HG02798 (cell line): ENCODE measurements around the gene SDHB.

ENCODE experiments used
- ATAC-seq: cut with Tn5 transposase; IDR thresholded peaks from one replicate; pipeline ENCODE4 v1.9.1; 2021; ENCODE audit warnings: mild to moderate bottlenecking; ENCODE audit not compliant: unreplicated experiment, poor library complexity

The SDHB gene

DNA sequence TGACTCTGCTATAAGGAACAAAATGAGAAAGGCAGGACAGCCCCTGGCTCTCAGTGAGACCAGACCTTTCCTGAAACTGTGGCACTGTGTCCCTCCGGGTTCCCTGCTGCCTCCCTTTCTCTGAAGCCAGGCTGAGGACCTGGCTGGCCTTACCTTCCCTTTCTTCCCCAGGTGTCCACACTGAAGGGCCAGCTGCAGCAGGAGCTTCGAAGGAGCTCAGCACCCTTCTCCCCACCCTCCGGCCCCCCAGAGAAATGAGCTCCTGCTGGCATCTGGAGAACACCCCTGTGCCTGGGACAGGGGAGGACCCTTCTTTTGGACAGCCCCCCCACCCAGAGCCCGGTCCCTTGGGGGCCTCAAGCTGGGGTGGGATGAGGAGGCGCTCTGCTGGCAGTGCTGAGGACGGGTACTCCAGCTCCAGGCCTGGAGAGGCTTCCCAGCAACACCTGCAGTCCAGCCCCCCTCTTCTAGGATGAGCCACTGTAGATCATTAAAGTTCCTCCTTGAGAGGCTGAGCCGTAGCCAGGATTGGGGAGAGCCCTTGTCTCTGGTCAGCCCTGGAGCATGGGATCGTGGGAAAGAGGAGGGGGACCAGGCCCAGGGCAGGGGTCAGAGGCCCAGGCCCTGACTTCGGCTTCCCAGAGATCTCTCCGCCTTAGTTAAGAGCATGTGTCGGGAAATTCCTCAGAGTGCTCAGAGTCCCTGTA lies 81.5 kb downstream of the SDHB start:
- no peak for ATAC-seq

DNA sequence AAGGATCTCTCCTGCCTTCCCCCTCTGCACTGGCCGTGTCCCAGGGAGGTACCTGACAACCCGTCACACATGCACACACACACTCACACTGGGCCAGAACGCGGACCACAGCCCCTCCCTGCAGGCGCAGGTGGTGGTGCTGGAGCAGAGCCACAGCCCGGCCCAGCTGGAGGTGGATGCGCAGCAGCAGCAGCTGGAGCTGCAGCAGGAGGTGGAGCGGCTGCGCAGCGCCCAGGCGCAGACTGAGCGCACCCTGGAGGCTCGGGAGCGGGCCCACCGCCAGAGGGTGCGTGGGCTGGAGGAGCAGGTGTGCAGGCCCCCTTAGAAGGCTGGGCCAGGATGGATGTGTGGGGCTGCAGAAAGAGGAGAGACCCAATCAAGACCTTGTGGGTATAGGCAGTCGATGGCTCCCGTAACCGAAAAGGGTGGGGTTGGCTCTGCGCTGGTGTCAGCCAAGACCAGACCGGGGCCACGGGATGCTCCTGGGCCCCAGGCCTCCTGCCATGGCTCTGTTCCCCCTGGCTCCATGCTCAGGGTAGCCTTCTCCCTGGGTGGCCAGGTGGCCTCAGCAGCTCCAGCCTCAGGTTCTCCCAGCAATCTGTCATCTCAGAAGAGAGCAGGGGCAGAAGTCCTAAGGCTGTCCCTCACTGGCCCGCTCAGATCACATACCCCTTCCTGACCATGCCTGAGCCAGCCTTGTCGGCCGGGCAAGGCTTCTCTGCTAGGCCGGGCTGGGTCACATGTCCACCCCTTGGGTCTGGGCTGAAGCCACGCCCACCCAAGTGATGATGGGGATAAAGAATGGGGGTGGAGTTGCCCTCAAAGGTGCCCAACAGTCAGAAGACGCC lies 82.3 kb downstream of the SDHB start:
- ATAC-seq: no peak

DNA sequence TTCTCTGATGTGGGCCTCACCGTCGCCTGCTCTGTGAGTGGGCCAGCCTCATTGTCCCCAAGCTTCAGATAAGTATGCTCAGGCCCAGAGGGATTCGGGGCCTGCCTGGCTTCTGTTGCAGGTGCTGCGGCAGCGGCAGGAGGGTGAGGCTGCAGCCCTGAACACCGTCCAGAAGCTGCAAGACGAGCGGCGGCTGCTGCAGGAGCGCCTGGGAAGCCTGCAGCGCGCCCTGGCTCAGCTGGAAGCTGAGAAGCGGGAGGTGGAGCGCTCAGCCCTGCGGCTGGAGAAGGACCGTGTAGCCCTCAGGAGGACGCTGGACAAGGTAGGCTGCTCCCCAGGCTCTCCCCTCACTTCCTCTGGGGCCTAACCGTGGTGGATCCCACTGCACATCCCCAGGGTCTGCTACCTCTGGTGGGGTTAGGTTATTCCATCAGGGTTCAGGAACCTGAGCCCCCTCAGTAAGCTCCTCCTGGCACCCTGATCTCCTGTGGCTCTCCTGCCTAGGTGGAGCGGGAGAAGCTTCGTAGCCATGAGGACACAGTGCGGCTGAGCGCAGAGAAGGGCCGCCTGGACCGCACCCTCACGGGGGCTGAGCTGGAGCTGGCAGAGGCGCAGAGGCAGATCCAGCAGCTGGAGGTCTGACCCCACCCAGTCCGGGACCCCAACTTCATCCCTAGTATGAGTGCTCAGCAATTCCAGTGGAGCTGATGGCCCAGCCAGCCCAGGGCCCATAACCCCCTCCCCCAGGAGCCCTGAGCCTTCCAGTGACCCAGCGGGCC lies 83.5 kb downstream of the SDHB start:
- no peak for ATAC-seq

DNA sequence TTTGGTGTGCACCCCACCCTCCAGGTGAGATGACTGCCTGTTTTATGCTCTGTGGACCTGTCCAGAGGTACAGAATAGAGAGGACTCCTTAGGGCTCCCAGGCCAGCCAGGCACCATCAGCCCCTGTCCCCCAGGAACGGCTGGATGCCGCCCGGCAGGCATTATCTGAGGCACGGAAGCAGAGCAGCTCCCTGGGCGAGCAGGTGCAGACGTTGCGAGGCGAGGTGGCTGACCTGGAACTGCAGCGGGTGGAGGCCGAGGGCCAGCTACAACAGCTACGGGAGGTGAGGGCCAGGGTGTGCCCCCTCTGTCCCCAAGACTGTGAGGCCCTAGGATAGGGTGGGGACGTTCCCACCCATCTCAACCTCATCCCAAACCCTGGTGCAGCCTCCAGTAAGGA lies 84.2 kb downstream of the SDHB start:
- no peak for ATAC-seq

- ATAC-seq: no peak
These were observed 84.7 kb downstream of the SDHB start for GRCh38 chr1:16969057-16969611.
